Measurements from ENCODE around the gene FGFRL1. TPM values are rescaled to one million over a fixed set of nuclear protein-coding genes. Genes with fewer than 3 reads are reported as not detected.
A peak's percentile ranks its signal among the peaks of the same experiment; 100 is the strongest.

FGFRL1 gene
- total and polyA plus RNA-seq, 2 donors from 2014 or later: 22.0 to 25.5 TPM

DNA sequence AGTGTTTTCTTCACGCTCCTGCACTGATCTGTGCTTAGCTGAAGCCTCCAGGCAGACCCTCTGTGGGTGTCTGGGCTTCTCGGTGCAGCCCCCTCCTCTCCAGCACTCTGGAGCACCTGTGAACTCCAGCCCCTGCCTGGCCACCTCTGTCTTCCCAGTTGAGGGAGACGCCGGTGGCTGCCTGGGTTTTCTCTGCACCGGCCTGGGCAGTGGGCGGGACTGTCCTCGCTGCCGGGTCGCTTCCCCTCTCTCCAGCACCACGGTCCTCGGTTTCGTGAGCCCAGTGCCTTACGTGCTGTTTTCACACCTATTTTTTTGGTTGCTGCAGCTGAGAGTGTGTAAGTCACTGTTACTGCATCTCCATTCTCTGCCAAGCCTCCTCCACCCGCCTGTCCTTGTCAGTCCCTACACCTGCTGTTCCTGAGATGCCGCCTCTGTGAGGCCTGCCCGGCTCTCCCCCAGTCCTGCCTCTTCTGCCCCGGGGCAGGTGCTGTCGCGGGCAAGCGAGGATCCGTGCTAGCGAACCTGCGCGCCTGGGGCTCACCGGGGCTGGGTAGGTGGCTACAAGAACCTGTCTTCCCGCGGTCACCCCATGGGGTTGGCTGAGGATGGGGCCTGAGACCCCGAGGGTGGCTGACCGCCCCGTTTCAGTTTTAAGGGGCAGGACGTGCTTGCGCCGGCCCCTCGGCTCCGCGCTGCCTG is 2.4 kb upstream of the FGFRL1 start:
- FAIRE-seq: no peak

GRCh38 chr4:1009542-1010394 is 1.7 kb upstream of the FGFRL1 start:
- peak overlapping the region; percentile 57 to 75 for H3K27ac ChIP-seq (ENCODE audit: low read depth in 2 of 2, low read length in 2 of 2)
- H3K36me3 ChIP-seq (ENCODE audit: control insufficient read depth in 2 of 3, insufficient read depth in 3 of 3, low read length in 3 of 3): peaks cover 0 to 5% (median 0%) of the 10 kb centered on the region in 3 donors
- FAIRE-seq: no peak
- H3K4me1 ChIP-seq (ENCODE audit: control insufficient read depth in 2 of 3, insufficient read depth in 2 of 3, low read depth in 1 of 3, low read length in 3 of 3): peaks cover 0 to 13% (median 0%) of the 10 kb centered on the region in 3 donors
- peak overlapping the region in 1 of 3 donors; percentile 68 for H3K9ac ChIP-seq (ENCODE audit: low read length in 3 of 3)
- H3K27me3 ChIP-seq (ENCODE audit: control insufficient read depth, insufficient read depth, low read length): peaks cover 2% of the 10 kb centered on the region
- peak overlapping the region; percentile 33 to 63 (median 50) for H3K4me3 ChIP-seq (ENCODE audit: low read length in 3 of 3)
- intact Hi-C loops (cut with DNase I): no loop called here
- peak; percentile 70 to 93 (median 79) for DNase-seq
- H3K9me3 ChIP-seq (ENCODE audit: control insufficient read depth in 2 of 3, insufficient read depth in 1 of 3, low read length in 3 of 3): no peaks in the 10 kb centered on the region
- TF ChIP-seq, protein P1, sequence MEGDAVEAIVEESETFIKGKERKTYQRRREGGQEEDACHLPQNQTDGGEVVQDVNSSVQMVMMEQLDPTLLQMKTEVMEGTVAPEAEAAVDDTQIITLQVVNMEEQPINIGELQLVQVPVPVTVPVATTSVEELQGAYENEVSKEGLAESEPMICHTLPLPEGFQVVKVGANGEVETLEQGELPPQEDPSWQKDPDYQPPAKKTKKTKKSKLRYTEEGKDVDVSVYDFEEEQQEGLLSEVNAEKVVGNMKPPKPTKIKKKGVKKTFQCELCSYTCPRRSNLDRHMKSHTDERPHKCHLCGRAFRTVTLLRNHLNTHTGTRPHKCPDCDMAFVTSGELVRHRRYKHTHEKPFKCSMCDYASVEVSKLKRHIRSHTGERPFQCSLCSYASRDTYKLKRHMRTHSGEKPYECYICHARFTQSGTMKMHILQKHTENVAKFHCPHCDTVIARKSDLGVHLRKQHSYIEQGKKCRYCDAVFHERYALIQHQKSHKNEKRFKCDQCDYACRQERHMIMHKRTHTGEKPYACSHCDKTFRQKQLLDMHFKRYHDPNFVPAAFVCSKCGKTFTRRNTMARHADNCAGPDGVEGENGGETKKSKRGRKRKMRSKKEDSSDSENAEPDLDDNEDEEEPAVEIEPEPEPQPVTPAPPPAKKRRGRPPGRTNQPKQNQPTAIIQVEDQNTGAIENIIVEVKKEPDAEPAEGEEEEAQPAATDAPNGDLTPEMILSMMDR (IDR thresholded peaks at IDR 0.05; ENCODE audit: borderline replicate concordance, extremely low read depth, insufficient read depth): peak; percentile 22

More for the DNA sequence above, 2.4 kb upstream of the FGFRL1 start:
- Histone ChIP-seq H3K36me3 (ENCODE audit: control insufficient read depth in 2 of 3, insufficient read depth in 3 of 3, low read length in 3 of 3) (peaks cover 0 to 5% (median 0%) of the 10 kb centered on the region in 3 donors), H3K27me3 (ENCODE audit: control insufficient read depth, insufficient read depth, low read length) (peaks cover 2% of the 10 kb centered on the region), H3K4me1 (ENCODE audit: control insufficient read depth in 2 of 3, insufficient read depth in 2 of 3, low read depth in 1 of 3, low read length in 3 of 3) (peaks cover 0 to 13% (median 0%) of the 10 kb centered on the region in 3 donors), H3K9me3 (ENCODE audit: control insufficient read depth in 2 of 3, insufficient read depth in 1 of 3, low read length in 3 of 3) (no peaks in the 10 kb centered on the region), H3K9ac (ENCODE audit: low read length in 3 of 3) (peak overlapping the region in 2 of 3 donors; percentile 68 to 69), H3K4me3 (ENCODE audit: low read length in 3 of 3) (peak overlapping the region; percentile 16 to 63 (median 48)), H3K27ac (ENCODE audit: low read depth in 2 of 2, low read length in 2 of 2) (no peak overlapping the region)
- TF ChIP-seq, protein P1 (IDR thresholded peaks at IDR 0.05; ENCODE audit: borderline replicate concordance, extremely low read depth, insufficient read depth): no peak
- peak in 2 of 5 donors; percentile 90 for DNase-seq
- intact Hi-C loops (cut with DNase I): no loop called here

DNA sequence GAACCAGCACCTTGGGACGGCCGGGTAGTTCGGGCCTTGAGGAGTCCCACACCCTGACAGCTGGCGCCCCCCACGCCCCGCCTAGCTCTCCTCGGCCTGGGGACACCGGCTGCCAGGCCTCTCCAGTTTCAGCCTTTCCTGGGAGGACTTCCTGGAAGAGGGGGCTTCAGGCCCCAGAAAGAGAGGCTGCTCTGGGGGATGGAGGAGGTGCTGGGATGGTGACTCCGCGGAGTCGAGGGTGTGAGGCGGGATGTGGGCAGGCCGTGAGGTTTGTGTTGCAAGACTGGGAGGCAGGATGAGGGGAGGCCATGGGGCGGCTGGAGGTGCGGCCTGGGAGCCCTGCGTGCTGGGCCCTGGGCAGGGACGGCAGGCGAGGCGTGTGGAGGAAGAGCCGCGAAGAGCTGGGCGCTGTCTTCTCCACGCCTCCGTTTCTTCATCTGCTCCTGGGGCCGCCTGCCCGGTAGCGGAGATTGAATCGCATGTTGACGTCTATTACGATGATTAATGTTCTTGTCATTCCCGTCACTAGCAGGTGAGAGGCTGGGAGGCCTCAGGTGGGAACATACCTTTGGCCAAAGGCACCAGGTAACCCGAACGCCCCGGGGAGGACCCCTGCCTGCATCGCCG is 918 bp upstream of the FGFRL1 start:
- FAIRE-seq: no peak
- Histone ChIP-seq H3K36me3 (ENCODE audit: control insufficient read depth in 2 of 3, insufficient read depth in 3 of 3, low read length in 3 of 3) (peaks cover 0 to 5% (median 0%) of the 10 kb centered on the region in 3 donors), H3K4me3 (ENCODE audit: low read length in 3 of 3) (peak overlapping the region in 2 of 3 donors; percentile 50 to 61), H3K9ac (ENCODE audit: low read length in 3 of 3) (no peak overlapping the region), H3K4me1 (ENCODE audit: control insufficient read depth in 2 of 3, insufficient read depth in 2 of 3, low read depth in 1 of 3, low read length in 3 of 3) (peaks cover 0 to 13% (median 0%) of the 10 kb centered on the region in 3 donors), H3K9me3 (ENCODE audit: control insufficient read depth in 2 of 3, insufficient read depth in 1 of 3, low read length in 3 of 3) (no peaks in the 10 kb centered on the region), H3K27ac (ENCODE audit: low read depth in 2 of 2, low read length in 2 of 2) (peak overlapping the region; percentile 57 to 75), H3K27me3 (ENCODE audit: control insufficient read depth, insufficient read depth, low read length) (peaks cover 2% of the 10 kb centered on the region)
- intact Hi-C loops (cut with DNase I): no loop called here
- DNase-seq: peak in 4 of 5 donors; percentile 53 to 91 (median 72)
- TF ChIP-seq, protein P1 (IDR thresholded peaks at IDR 0.05; ENCODE audit: borderline replicate concordance, extremely low read depth, insufficient read depth): no peak
